ENCODE results near the gene CDH4.

DNA sequence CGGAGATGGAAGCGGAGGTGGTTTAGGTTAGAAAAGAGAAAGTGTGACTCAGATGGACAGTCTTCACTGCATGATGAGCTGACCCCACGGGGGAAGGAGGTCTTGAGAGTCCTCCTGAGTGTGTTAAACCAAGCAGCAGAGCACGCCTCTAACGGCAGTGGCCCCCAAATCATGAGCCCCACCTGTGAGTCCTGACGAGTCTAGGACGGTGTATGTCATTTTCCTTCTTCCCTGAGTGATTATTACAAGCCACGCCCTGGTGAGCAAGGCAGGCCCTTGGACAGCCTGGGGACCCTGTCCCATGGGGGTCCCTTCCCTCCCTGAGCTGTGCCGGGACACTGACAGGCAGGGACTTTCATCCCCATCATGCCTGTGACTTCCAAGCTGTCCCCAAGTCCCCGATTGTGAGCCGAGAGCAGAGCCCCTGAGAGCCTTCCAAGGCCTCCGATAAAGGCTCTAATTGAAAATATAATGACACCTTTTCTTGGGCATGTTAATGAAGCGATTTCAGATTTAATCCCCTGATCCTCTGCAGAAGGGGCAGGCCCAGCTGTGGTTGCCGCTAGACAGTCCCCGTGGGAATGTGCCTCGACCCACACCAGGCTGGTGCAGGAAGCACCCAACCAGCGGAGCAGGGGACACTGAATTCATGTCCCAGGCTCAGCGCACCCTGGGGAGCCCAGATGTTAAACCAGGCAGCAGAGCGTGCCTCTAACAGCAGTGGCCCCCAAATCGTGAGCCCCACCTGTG is 493.5 kb downstream of the CDH4 start:
- no peak for TF ChIP-seq CTCF (IDR thresholded peaks at IDR 0.05)
- TF ChIP-seq, protein P1, sequence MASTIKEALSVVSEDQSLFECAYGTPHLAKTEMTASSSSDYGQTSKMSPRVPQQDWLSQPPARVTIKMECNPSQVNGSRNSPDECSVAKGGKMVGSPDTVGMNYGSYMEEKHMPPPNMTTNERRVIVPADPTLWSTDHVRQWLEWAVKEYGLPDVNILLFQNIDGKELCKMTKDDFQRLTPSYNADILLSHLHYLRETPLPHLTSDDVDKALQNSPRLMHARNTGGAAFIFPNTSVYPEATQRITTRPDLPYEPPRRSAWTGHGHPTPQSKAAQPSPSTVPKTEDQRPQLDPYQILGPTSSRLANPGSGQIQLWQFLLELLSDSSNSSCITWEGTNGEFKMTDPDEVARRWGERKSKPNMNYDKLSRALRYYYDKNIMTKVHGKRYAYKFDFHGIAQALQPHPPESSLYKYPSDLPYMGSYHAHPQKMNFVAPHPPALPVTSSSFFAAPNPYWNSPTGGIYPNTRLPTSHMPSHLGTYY (CRISPR knock-in tag; IDR thresholded peaks at IDR 0.05), result no peak
- no peak for TF ChIP-seq RELA (CRISPR knock-in tag; IDR thresholded peaks at IDR 0.05; ENCODE audit: borderline replicate concordance)
- no peak for TF ChIP-seq KAT7 (CRISPR knock-in tag; IDR thresholded peaks at IDR 0.05; ENCODE audit: borderline replicate concordance)
- TF ChIP-seq, protein P2, sequence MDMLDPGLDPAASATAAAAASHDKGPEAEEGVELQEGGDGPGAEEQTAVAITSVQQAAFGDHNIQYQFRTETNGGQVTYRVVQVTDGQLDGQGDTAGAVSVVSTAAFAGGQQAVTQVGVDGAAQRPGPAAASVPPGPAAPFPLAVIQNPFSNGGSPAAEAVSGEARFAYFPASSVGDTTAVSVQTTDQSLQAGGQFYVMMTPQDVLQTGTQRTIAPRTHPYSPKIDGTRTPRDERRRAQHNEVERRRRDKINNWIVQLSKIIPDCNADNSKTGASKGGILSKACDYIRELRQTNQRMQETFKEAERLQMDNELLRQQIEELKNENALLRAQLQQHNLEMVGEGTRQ (CRISPR knock-in tag; IDR thresholded peaks at IDR 0.05), result no peak
- TF ChIP-seq ZNF263 (CRISPR knock-in tag; IDR thresholded peaks at IDR 0.05; ENCODE audit: low read depth), result no peak
- no peak for TF ChIP-seq NR3C1 (CRISPR knock-in tag; conservative IDR thresholded peaks at IDR 0.05; ENCODE audit: low read depth)
- TF ChIP-seq CREB1 (CRISPR knock-in tag; IDR thresholded peaks at IDR 0.05), result no peak
- no peak for TF ChIP-seq ESRRA (CRISPR knock-in tag; IDR thresholded peaks at IDR 0.05; ENCODE audit: borderline replicate concordance)
